HCT116 (cell line): ENCODE data around the gene TRAK1. TPM values are rescaled to one million over a fixed set of nuclear protein-coding genes. Genes with fewer than 3 reads are reported as not detected.
A peak's percentile ranks its signal among the peaks of the same experiment; 100 is the strongest.

Source experiments
- ATAC-seq: fragments of 200-7000 bp; cut with Tn5 transposase; 2 replicates; pipeline ENCODE4 v1.9.1; 2020; ENCODE audit warnings: mild to moderate bottlenecking, moderate library complexity
- BruUV-seq: library from RNA; stranded (reverse); fragments of 400-500 nt; replicated peaks from 2 replicates; lab custom pipeline; 2021; lab: Mats Ljungman, UMichigan
- CTCF ChIA-PET: fragments of 300-600 bp; sonication (Branson Sonifier 250); formaldehyde crosslinking; loops from one replicate; lab custom pipeline; 2021; ENCODE audit warnings: antibody characterized with exemption; lab: Charles Lee
- POLR2A ChIA-PET: fragments of 300-600, 350-600 bp; sonication (Branson Sonifier 250); formaldehyde crosslinking; loops from one replicate; lab custom pipeline; 2021; ENCODE audit warnings: antibody characterized with exemption; lab: Charles Lee
- RAD21 ChIA-PET, 2 experiments: fragments of 300-600 bp; sonication (Branson Sonifier 250); formaldehyde crosslinking; loops; one replicate each; lab custom pipeline; 2023; ENCODE audit warnings: low total read pairs in 2 of 2; ENCODE audit not compliant: uncharacterized antibody in 2 of 2, unreplicated experiment in 2 of 2, low non-redundant PET in 1 of 2; lab: Charles Lee
- DNase-seq: peaks from one replicate; pipeline ENCODE4 v3.0.0-alpha.2; 2010; ENCODE audit warnings: low read depth, low spot score
- H2AFZ ChIP-seq: fragments of 200-600 bp; shearing (Covaris generic), sonication (generic); 2 replicates; pipeline ENCODE4 v1.6.1; 2017; ENCODE audit warnings: low read depth, mixed run types, mixed read lengths, antibody characterized with exemption, low read length; ENCODE audit not compliant: poor library complexity, severe bottlenecking
- H3K27ac ChIP-seq: 2 replicates; pipeline ENCODE4 v1.5.1; 2012; ENCODE audit warnings: low read depth, low read length
- H3K27me3 ChIP-seq: fragments of 200-600 bp; sonication (generic); 2 replicates; pipeline ENCODE4 v1.6.1; 2016; ENCODE audit warnings: mixed run types, low read length, mixed read lengths; ENCODE audit not compliant: insufficient read depth
- H3K36me3 ChIP-seq, 2 experiments: fragments of 200-500 bp in 1 of 2; fragments of 200-600 bp in 1 of 2; sonication (Bioruptor generic) in 1 of 2; sonication (generic) in 1 of 2; 2 replicates each; pipeline versions ENCODE4 v1.5.1 to v1.6.1; 2014 to 2016; ENCODE audit warnings: low read length in 2 of 2, inconsistent platforms in 1 of 2, mixed read lengths in 1 of 2, mixed run types in 1 of 2; ENCODE audit not compliant: insufficient read depth in 2 of 2, control insufficient read depth in 1 of 2
- H3K4me1 ChIP-seq, 2 experiments: fragments of 200-600 bp in 1 of 2; sonication (generic) in 1 of 2; 2 replicates each; pipeline versions ENCODE4 v1.5.1 to v1.6.1; 2012 to 2017; ENCODE audit warnings: low read length in 2 of 2, inconsistent platforms in 1 of 2, mild to moderate bottlenecking in 1 of 2, mixed read lengths in 1 of 2, mixed run types in 1 of 2, moderate library complexity in 1 of 2; ENCODE audit not compliant: insufficient read depth in 2 of 2, control insufficient read depth in 1 of 2
- H3K4me2 ChIP-seq: fragments of 200-600 bp; sonication (generic); 2 replicates; pipeline ENCODE4 v1.6.1; 2017; ENCODE audit warnings: mixed run types, low read length, mixed read lengths
- H3K4me3 ChIP-seq, 2 experiments: fragments of 200-600 bp in 1 of 2; sonication (generic) in 1 of 2; replicated peaks in 1 of 2; 2 replicates each; pipeline ENCODE4 v1.5.1; 2011 to 2016; ENCODE audit warnings: low read length in 2 of 2, control low read depth in 1 of 2, low read depth in 1 of 2, mild to moderate bottlenecking in 1 of 2, mixed read lengths in 1 of 2, mixed run types in 1 of 2
- H3K79me2 ChIP-seq: fragments of 200-600 bp; sonication (generic); 2 replicates; pipeline ENCODE4 v1.6.1; 2017; ENCODE audit warnings: mild to moderate bottlenecking, mixed run types, low read length, moderate library complexity, mixed read lengths; ENCODE audit not compliant: insufficient read depth
- H3K9ac ChIP-seq: fragments of 200-600 bp; sonication (generic); 2 replicates; pipeline ENCODE4 v1.6.1; 2016; ENCODE audit warnings: low read length, mixed read lengths
- H3K9me2 ChIP-seq: fragments of 200-600 bp; sonication (generic), shearing (Covaris generic); 2 replicates; pipeline ENCODE4 v1.6.1; 2017; ENCODE audit warnings: mixed run types, mild to moderate bottlenecking, moderate library complexity; ENCODE audit not compliant: insufficient read depth
- H3K9me3 ChIP-seq, 2 experiments: fragments of 200-500 bp in 1 of 2; fragments of 200-600 bp in 1 of 2; sonication (Bioruptor generic) in 1 of 2; sonication (generic) in 1 of 2; 2 replicates each; pipeline ENCODE4 v1.6.1; 2014 to 2017; ENCODE audit warnings: low read length in 2 of 2, mixed read lengths in 2 of 2, inconsistent platforms in 1 of 2, low read depth in 1 of 2, mild to moderate bottlenecking in 1 of 2, mixed run types in 1 of 2, moderate library complexity in 1 of 2; ENCODE audit not compliant: control insufficient read depth in 1 of 2, insufficient read depth in 1 of 2
- H4K20me1 ChIP-seq: fragments of 200-600 bp; sonication (generic), shearing (Covaris generic); 2 replicates; pipeline ENCODE4 v1.6.1; 2017; ENCODE audit warnings: mixed run types, mild to moderate bottlenecking, moderate library complexity; ENCODE audit not compliant: insufficient read depth
- CTCF ChIP-seq, 3 experiments: fragments of 200-600 bp in 1 of 3; sonication (generic) in 1 of 3; IDR thresholded peaks in 2 of 3; conservative IDR thresholded peaks in 1 of 3; 2 replicates each; pipeline ENCODE4 v1.5.1; 2012 to 2017; ENCODE audit warnings: low read depth in 2 of 3, low read length in 2 of 3, antibody characterized with exemption in 1 of 3, borderline replicate concordance in 1 of 3, control low read depth in 1 of 3, mild to moderate bottlenecking in 1 of 3, mixed read lengths in 1 of 3, mixed run types in 1 of 3, moderate library complexity in 1 of 3; ENCODE audit not compliant: insufficient read depth in 1 of 3
- JUND ChIP-seq: IDR thresholded peaks from 2 replicates; pipeline ENCODE4 v1.6.1; 2012
- POLR2A ChIP-seq: IDR thresholded peaks from 2 replicates; pipeline ENCODE4 v1.7.0; 2011; ENCODE audit warnings: borderline replicate concordance; ENCODE audit not compliant: insufficient read depth, insufficient read length; ENCODE audit errors: extremely low read depth
- RAD21 ChIP-seq: IDR thresholded peaks from 2 replicates; pipeline ENCODE4 v1.6.1; 2012; ENCODE audit warnings: low read depth, mild to moderate bottlenecking
- SIN3A ChIP-seq: IDR thresholded peaks from 2 replicates; pipeline ENCODE4 v1.6.1; 2012; ENCODE audit warnings: low read depth
- ZFX ChIP-seq: fragments of 450-650 bp; IDR thresholded peaks from 2 replicates; pipeline ENCODE4 v1.6.1; 2017
- intact Hi-C: fragments of 100-400 bp; cut with micrococcal nuclease; formaldehyde crosslinking; loops from 2 replicates; pipeline ENCODE4 v1.10.0; 2022
- total RNA-seq: library from RNA; stranded (reverse); gene quantifications from one replicate; pipeline ENCODE4 v1.2.1, GENCODE V29; 2021; ENCODE audit not compliant: unreplicated experiment

The TRAK1 gene
- total RNA-seq, 1 experiment from 2014 or later, result 25.9 TPM

DNA sequence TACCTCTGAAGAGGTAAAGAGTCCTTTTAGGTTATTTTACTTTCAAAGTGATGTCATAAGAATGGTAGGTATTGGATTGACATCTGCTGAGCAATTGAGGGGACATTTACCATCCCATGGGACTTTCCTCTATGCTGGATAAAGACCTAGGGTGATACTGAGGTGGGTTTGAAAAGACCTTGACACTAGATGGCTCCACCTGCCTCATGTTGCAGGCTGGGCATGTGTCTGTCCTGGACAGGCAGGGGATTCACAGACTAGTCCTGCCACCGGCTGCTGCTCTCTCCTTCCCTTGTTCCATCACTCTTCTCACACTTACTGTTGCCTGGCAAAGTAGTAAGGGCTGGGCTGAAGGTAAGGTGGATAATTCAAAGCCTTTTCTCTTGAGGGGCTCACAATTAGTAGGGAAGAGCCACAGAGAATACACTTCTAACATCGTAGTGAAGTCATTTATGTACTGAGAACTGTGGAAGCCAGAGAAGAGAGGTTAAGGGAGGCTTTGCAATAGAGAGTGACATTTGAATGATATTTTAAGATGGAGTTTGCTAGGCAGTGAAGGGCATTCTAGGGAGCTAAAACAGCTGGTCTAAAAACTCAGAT is 27.7 kb downstream of the TRAK1 start:
- Histone ChIP-seq H3K4me2 (no peak overlapping the region), H2AFZ (no peak overlapping the region), H3K9me3 (no peaks in the 10 kb centered on the region), H3K27ac (no peak overlapping the region), H3K9me2 (no peaks in the 10 kb centered on the region), H3K36me3 (no peaks in the 10 kb centered on the region), H3K9ac (no peak overlapping the region), H3K4me1 (peaks cover 40 to 51% of the 10 kb centered on the region in 2 experiments), H3K4me3 (no peak overlapping the region), H3K79me2 (peaks cover 25% of the 10 kb centered on the region; the same call in 1 of the 2 replicates), H3K27me3 (no peaks in the 10 kb centered on the region), H4K20me1 (no peaks in the 10 kb centered on the region)
- ATAC-seq, result peak; percentile 86
- no TSS peak for BruUV-seq
- CTCF ChIA-PET, result interaction anchor here (1.5 to 7.8 kb wide), 5 partner anchors 19 to 224 kb away, joined by 6 to 185 read pairs (median 7); no protein-coding TSS in a partner anchor
- intact Hi-C loops, result loop anchor here (5.0 kb wide), 2 partner anchors 227 to 428 kb away; no protein-coding TSS in a partner anchor
- DNase-seq, result peak; percentile 47
- RAD21 ChIA-PET, result interaction anchor here (1.3 to 2.0 kb wide), 5 partner anchors 72 to 111 kb away, joined by 4 to 15 read pairs (median 7); no protein-coding TSS in a partner anchor
- POLR2A ChIA-PET, result interaction anchor here (0.9 kb wide), 1 partner anchor 72 kb away, joined by 3 read pairs; no protein-coding TSS in a partner anchor
- TF ChIP-seq POLR2A (no peak), ZFX (no peak), JUND (no peak), RAD21 (peak; percentile 84), SIN3A (no peak), CTCF (IDR thresholded peaks at IDR 0.05 in 2 of 3, conservative IDR thresholded peaks at IDR 0.05 in 1 of 3; ENCODE audit: borderline replicate concordance in 1 of 3, insufficient read depth in 1 of 3, low read depth in 2 of 3, low read length in 2 of 3) (peak; percentile 66 to 79 (median 67); a peak in 5 of 6 replicates)
- TF ChIP-seq, all 23 proteins: peak for 2
